Esophagus squamous epithelium (tissue), 4 donors: ENCODE measurements around the gene MALT1.

Experiments
- POLR2A ChIP-seq, 4 donors: fragments of 450-650 bp; IDR thresholded peaks; one replicate each; pipeline ENCODE4 v1.6.1; 2017; ENCODE audit warnings: antibody characterized with exemption in 4 of 4, mild to moderate bottlenecking in 4 of 4, moderate library complexity in 3 of 4
- TF ChIP-seq, protein P1 (sequence below), 6 experiments: fragments of 450-650 bp in 4 of 6; fragments of 200-600 bp in 2 of 6; sonication (generic) in 2 of 6; IDR thresholded peaks; one replicate each; pipeline ENCODE4 v1.5.1; 2016 to 2019; ENCODE audit warnings: antibody characterized with exemption in 6 of 6, mild to moderate bottlenecking in 4 of 6, moderate library complexity in 4 of 6

- TF ChIP-seq POLR2A (IDR thresholded peaks at IDR 0.05), result no peak
- TF ChIP-seq, protein P1, sequence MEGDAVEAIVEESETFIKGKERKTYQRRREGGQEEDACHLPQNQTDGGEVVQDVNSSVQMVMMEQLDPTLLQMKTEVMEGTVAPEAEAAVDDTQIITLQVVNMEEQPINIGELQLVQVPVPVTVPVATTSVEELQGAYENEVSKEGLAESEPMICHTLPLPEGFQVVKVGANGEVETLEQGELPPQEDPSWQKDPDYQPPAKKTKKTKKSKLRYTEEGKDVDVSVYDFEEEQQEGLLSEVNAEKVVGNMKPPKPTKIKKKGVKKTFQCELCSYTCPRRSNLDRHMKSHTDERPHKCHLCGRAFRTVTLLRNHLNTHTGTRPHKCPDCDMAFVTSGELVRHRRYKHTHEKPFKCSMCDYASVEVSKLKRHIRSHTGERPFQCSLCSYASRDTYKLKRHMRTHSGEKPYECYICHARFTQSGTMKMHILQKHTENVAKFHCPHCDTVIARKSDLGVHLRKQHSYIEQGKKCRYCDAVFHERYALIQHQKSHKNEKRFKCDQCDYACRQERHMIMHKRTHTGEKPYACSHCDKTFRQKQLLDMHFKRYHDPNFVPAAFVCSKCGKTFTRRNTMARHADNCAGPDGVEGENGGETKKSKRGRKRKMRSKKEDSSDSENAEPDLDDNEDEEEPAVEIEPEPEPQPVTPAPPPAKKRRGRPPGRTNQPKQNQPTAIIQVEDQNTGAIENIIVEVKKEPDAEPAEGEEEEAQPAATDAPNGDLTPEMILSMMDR (IDR thresholded peaks at IDR 0.05), result no peak
Measured at GRCh38 chr18:58694221-58694620, 23.0 kb downstream of the MALT1 start.
